Activated gamma-delta T cell (primary cell): ENCODE data around the gene PCLAF.
"Not testable (repeated sequence)": the region's sequence is repeated elsewhere in the genome, so short reads cannot be mapped to it uniquely, and the experiment has no call there.

Experiments
- DNase-seq: peaks from one replicate; lab custom pipeline; 2025; lab: John Stamatoyannopoulos, UW

The PCLAF gene

DNA sequence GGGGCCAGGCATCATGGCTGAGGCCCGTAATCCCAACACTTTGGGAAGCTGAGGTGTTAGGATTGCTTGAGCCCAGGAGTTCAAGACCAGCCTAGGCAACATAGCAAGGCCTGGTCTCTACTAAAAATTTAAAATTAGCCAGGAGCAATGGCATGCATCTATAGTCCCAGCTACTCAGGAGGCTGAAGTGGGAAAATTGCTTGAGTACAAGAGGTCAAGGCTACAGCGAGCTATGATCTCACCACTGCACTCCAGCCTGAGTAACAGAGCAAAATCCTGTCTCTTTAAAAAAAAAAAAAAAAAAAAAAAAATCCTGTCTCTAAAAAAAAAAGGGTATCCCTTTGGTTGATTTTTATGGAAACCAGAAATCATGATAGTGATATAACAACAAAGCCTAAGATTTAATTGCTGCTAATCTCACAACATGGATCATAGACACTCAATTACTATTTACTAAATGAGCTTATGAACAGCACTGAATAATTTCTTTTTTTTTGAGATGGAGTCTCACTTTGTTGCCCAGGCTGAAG lies 12.1 kb downstream of the PCLAF start:
- DNase-seq: no peak

GRCh38 chr15:64361259-64361658 lies 20.0 kb downstream of the PCLAF start:
- DNase-seq: no peak

DNA sequence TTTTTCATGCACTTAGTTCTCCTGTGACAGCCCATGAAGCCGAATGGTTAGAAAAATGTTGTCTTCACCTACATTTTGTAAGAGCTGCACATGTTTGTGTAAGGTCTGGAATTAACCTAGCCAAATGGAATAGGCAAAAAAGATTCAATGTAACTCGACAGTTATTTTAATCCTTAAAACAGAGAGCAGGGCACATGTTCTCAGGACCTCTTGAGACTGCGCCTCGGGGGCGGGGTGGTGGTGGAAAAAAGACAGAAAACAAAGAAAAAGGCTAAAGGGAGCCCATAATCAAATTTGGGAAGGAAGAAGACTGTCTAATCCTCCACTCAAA lies 24.6 kb downstream of the PCLAF start:
- no peak for DNase-seq

DNA sequence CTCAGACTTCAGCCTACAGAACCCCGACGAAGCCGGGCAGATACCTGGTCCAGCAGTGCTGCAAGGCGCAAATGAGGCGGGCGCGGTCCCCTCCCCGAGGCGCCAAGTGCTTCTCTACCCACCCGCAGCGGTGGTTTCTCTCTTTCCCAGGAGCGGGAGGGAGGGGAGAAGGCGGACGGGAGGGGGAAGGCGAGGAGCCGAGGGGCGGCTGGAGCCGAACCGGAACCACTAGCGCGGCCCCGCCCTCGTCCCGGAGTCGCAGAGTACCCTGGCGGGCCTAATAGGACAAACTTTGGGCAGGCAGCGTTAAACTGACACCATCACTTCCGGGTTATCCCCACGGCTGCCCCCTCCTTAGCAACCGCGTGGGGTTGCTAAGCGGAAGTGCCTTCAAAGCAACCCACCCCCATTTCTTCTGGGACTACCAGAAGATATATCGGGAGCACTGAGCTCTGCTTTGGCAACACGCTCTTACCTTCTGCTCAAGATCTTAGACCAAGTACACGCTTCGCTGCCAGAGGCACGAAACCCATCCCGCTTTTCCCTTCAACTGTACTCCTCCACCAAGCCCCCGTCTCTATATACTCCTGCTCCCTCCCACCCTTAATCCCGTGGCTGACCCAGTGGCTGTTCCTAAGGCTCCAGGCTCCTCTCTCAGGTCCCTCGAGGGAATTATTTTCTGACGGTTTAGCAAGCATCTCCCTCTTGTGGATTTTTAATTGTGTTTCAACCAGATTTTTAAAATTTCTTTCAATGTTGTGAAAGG lies 25.1 kb downstream of the PCLAF start, which contains the start of gene CSNK1G1:
CSNK1G1 (minus strand) TSS at position 230 of the 766 bp plus-strand sequence. CDS start 55,674 bp downstream, outside the sequence.
- peak; percentile 80 for DNase-seq

- DNase-seq: no peak
Observed at GRCh38 chr15:64355348-64355943, 25.8 kb downstream of the PCLAF start.

- DNase-seq: no peak
Observed at GRCh38 chr15:64354688-64355344, 26.4 kb downstream of the PCLAF start.

GRCh38 chr15:64351265-64351664 lies 30.0 kb downstream of the PCLAF start:
- no peak for DNase-seq

- DNase-seq: no peak
Observed at GRCh38 chr15:64349375-64349774, 31.9 kb downstream of the PCLAF start.

DNA sequence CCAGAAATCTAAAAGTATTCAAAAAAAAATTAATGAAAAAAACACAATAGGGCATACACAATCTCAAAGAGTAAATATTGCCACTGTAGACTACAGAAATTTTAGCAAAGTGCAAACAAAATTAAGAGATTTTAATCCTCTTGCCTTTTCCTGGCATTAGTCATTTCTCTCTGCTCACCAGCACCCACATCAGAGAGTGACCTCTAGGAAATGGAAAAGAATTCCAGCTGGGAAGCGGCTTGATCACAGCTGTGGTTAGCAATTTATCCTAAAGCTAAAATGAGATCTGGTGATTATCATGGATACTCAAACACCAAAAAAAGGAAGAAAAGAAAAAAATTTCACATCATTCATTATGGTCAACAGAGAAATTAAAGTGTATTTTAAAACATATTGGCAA lies 32.8 kb downstream of the PCLAF start:
- DNase-seq: no peak

DNA sequence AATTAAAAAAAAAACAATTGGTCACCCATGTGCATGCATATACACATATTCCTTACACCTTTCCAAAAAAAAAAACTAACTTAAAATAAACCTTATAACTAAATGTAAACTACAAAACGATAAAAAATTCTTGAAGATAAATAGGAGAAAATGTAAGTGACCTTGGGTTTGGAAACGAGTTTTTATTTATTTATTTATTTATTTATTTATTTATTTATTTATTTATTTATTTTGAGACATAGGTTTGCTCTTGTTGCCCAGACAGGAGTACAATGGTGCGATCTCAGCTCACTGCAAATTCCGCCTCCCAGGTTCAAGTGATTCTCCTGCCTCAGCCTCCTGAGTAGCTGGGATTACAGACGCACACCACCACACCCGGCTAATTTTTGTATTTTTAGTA lies 35.0 kb downstream of the PCLAF start:
- DNase-seq: not testable (repeated sequence)

DNA sequence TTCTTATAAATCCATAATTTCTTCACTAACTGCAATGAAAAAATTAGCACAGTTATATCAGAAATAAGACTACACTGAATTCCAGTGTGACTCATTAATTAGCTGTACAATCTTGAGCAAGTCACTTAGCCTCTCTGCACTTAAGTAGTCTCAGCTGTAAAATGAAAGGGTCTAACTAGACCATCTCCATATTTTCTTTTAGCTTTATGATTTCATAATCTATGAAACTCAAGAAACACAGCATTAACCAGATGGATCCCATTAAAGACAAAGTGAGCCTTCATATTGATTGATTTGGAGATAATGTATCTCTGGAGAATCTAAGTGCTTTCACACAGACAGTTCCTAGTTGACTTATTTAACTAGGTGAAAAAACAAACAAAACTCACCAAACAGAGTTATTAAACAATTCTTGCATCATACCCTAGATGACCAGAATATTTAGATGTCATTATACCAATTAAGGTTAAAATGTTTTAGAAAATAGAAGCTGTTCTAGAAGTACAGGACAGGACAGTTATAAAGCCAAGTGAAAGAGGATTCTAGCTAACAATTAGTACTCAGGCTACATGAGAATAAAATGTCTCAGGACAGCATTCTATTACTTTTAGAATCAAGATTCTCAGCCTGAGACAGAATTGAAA lies 36.5 kb downstream of the PCLAF start:
- DNase-seq: no peak

GRCh38 chr15:64343841-64344240 lies 37.4 kb downstream of the PCLAF start:
- no peak for DNase-seq

GRCh38 chr15:64343222-64343621 lies 38.0 kb downstream of the PCLAF start:
- no peak for DNase-seq

GRCh38 chr15:64341961-64342360 lies 39.3 kb downstream of the PCLAF start:
- no peak for DNase-seq

GRCh38 chr15:64340355-64340754 lies 40.9 kb downstream of the PCLAF start:
- DNase-seq: no peak

DNA sequence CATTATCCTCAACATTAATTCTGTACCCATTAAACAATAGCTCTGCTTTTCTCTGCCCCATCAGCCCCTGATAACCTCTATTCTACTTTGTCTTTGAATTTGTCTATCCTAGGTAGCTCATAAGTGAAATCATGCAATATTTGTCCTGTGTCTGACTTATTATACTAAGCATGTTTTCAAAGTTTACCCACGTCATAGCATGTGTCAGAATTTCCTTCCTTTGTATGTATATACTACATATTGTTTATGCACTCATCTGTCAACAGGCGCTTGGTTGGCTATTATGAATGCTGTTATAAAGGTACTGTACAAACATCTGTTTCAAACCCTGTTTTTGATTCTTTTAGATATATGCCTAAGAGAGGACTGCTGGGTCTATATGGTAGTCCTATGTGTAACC lies 43.5 kb downstream of the PCLAF start:
- no peak for DNase-seq

GRCh38 chr15:64333986-64334929 lies 47.0 kb downstream of the PCLAF start:
- no peak for DNase-seq

- no peak for DNase-seq
Observed at GRCh38 chr15:64333516-64333915, 47.7 kb downstream of the PCLAF start.

GRCh38 chr15:64331668-64332067 lies 49.6 kb downstream of the PCLAF start:
- DNase-seq: not testable (repeated sequence)

DNA sequence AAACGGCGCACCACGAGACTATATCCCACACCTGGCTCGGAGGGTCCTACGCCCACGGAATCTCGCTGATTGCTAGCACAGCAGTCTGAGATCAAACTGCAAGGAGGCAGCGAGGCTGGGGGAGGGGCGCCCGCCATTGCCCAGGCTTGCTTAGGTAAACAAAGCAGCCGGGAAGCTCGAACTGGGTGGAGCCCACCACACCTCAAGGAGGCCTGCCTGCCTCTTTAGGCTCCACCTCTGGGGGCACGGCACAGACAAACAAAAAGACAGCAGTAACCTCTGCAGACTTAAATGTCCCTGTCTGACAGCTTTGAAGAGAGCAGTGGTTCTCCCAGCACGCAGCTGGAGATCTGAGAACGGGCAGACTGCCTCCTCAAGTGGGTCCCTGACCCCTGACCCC lies 54.3 kb downstream of the PCLAF start:
- not testable (repeated sequence) for DNase-seq

GRCh38 chr15:64326458-64326857 lies 54.8 kb downstream of the PCLAF start:
- DNase-seq: not testable (repeated sequence)
